Renal cortex interstitium (tissue), 11 donors: ENCODE measurements around the gene DMRTB1. TPM values are rescaled to one million over a fixed set of nuclear protein-coding genes. Genes with fewer than 3 reads are reported as not detected.
"Not testable (repeated sequence)": the region's sequence is repeated elsewhere in the genome, so short reads cannot be mapped to it uniquely, and the experiment has no call there.

ENCODE experiments used
- DNase-seq, 11 donors: peaks; one replicate each; pipeline ENCODE4 v3.0.0-alpha.2; 2013; ENCODE audit warnings: low read depth in 9 of 11, low spot score in 4 of 11; ENCODE audit errors: extremely low read depth in 1 of 11
- polyA plus RNA-seq, 3 donors: library from polyadenylated mRNA; unstranded; fragments of 120-200 nt; gene quantifications; one replicate each; pipeline ENCODE4 v1.2.1, GENCODE V29; 2013; ENCODE audit not compliant: insufficient read length in 3 of 3

Gene DMRTB1
- polyA plus RNA-seq, 3 donors: 0.06 to 0.20 (median 0.09) TPM

- DNase-seq: no peak
Observed at GRCh38 chr1:53431805-53432565, 27.2 kb upstream of the DMRTB1 start.

GRCh38 chr1:53432611-53433010 is 26.6 kb upstream of the DMRTB1 start:
- DNase-seq: no peak

GRCh38 chr1:53434405-53435007 is 24.7 kb upstream of the DMRTB1 start:
- not testable (repeated sequence) for DNase-seq

- no peak for DNase-seq
Observed at GRCh38 chr1:53435151-53435550, 24.0 kb upstream of the DMRTB1 start.

- no peak for DNase-seq
Observed at GRCh38 chr1:53438427-53439336, 20.5 kb upstream of the DMRTB1 start.

- no peak for DNase-seq
Observed at GRCh38 chr1:53439337-53440207, 19.6 kb upstream of the DMRTB1 start.

GRCh38 chr1:53440633-53441032 is 18.6 kb upstream of the DMRTB1 start:
- no peak for DNase-seq

- DNase-seq: no peak
Observed at GRCh38 chr1:53442299-53442698, 16.9 kb upstream of the DMRTB1 start.

GRCh38 chr1:53446051-53446450 is 13.1 kb upstream of the DMRTB1 start:
- no peak for DNase-seq

- DNase-seq: no peak
Observed at GRCh38 chr1:53447413-53447812, 11.8 kb upstream of the DMRTB1 start.

- DNase-seq: no peak
Observed at GRCh38 chr1:53448241-53448841, 10.9 kb upstream of the DMRTB1 start.

GRCh38 chr1:53449021-53449420 is 10.2 kb upstream of the DMRTB1 start:
- no peak for DNase-seq

GRCh38 chr1:53449693-53450092 is 9.5 kb upstream of the DMRTB1 start:
- DNase-seq: no peak

- no peak for DNase-seq
Observed at GRCh38 chr1:53450225-53450624, 9.0 kb upstream of the DMRTB1 start.

GRCh38 chr1:53454019-53454418 is 5.2 kb upstream of the DMRTB1 start:
- DNase-seq: no peak

GRCh38 chr1:53455364-53455991 is 3.7 kb upstream of the DMRTB1 start:
- DNase-seq: no peak

GRCh38 chr1:53458634-53459033 is 565 bp upstream of the DMRTB1 start:
- no peak for DNase-seq

GRCh38 chr1:53460211-53460634 is 1.0 kb downstream of the DMRTB1 start:
- DNase-seq: no peak
